ENCODE results near the gene NTN1.
A peak's percentile ranks its signal among the peaks of the same experiment; 100 is the strongest.

Gene NTN1

GRCh38 chr17:9239793-9240658, 218.7 kb downstream of the NTN1 start (continued):
- TF ChIP-seq REST (tag by site-specific recombination; IDR thresholded peaks at IDR 0.05) (peak; percentile 91), ZNF555 (tag by site-specific recombination; conservative IDR thresholded peaks at IDR 0.05) (no peak), ZBTB17 (tag by site-specific recombination; IDR thresholded peaks at IDR 0.05) (no peak), MZF1 (tag by site-specific recombination; IDR thresholded peaks at IDR 0.05; ENCODE audit: borderline replicate concordance) (no peak), BCL6B (tag by site-specific recombination; IDR thresholded peaks at IDR 0.05) (no peak), KLF10 (tag by site-specific recombination; IDR thresholded peaks at IDR 0.05) (0 out of 2 replicates have a peak, but pooled peaks have one; percentile 17), ZSCAN5A (tag by site-specific recombination; IDR thresholded peaks at IDR 0.05) (no peak), GLI4 (tag by site-specific recombination; IDR thresholded peaks at IDR 0.05) (peak; percentile 59; the same call in 1 of the 2 replicates), ZNF202 (tag by site-specific recombination; IDR thresholded peaks at IDR 0.05; ENCODE audit: borderline replicate concordance) (no peak), ZNF600 (tag by site-specific recombination; IDR thresholded peaks at IDR 0.05) (0 out of 2 replicates have a peak, but pooled peaks have one; percentile 9), CTCF (tag by site-specific recombination; IDR thresholded peaks at IDR 0.05) (0 out of 2 replicates have a peak, but pooled peaks have one; percentile 10), ZNF146 (tag by site-specific recombination; IDR thresholded peaks at IDR 0.05) (no peak), ZFP69B (tag by site-specific recombination; IDR thresholded peaks at IDR 0.05) (no peak), ZNF629 (tag by site-specific recombination; IDR thresholded peaks at IDR 0.05) (no peak), ZBTB10 (tag by site-specific recombination; IDR thresholded peaks at IDR 0.05) (peak; percentile 75; the same call in 1 of the 2 replicates), KLF9 (tag by site-specific recombination; IDR thresholded peaks at IDR 0.05; ENCODE audit: low read depth) (peak; percentile 55), ZNF692 (tag by site-specific recombination; IDR thresholded peaks at IDR 0.05) (no peak), ZNF76 (tag by site-specific recombination; IDR thresholded peaks at IDR 0.05; ENCODE audit: borderline replicate concordance, low read depth) (peak; percentile 15; the same call in 1 of the 2 replicates), MEIS1 (CRISPR knock-in tag; IDR thresholded peaks at IDR 0.05; ENCODE audit: borderline replicate concordance) (no peak), ZNF549 (tag by site-specific recombination; IDR thresholded peaks at IDR 0.05) (no peak), ZNF341 (tag by site-specific recombination; IDR thresholded peaks at IDR 0.05; ENCODE audit: low read depth) (0 out of 2 replicates have a peak, but pooled peaks have one; percentile 27), ZNF19 (tag by site-specific recombination; IDR thresholded peaks at IDR 0.05; ENCODE audit: low read depth) (no peak), YY1 (tag by site-specific recombination; IDR thresholded peaks at IDR 0.05) (no peak), ZNF747 (tag by site-specific recombination; IDR thresholded peaks at IDR 0.05) (no peak), ZBTB20 (tag by site-specific recombination; IDR thresholded peaks at IDR 0.05) (peak; percentile 90), ZNF580 (tag by site-specific recombination; IDR thresholded peaks at IDR 0.05) (no peak)

Measured in HEK293 (cell line).